Tibial artery (tissue), 4 donors: ENCODE data around the gene HDAC4.
A peak's percentile ranks its signal among the peaks of the same experiment; 100 is the strongest.

Experiments
- DNase-seq, 2 donors: peaks; one replicate each; pipeline ENCODE4 v3.0.0-alpha.2; 2019
- H3K27ac ChIP-seq, 2 donors: fragments of 200-600 bp; sonication (generic) in 1 of 2; 1 replicate in 1 of 2; 2 replicates in 1 of 2; pipeline ENCODE4 v1.5.1; 2018 to 2019; ENCODE audit warnings: mild to moderate bottlenecking in 1 of 2
- H3K27me3 ChIP-seq, 2 donors: fragments of 200-600 bp; sonication (generic) in 1 of 2; one replicate each; pipeline versions ENCODE4 v1.5.1 to v1.6.0; 2016 to 2019
- H3K36me3 ChIP-seq, 3 donors: fragments of 200-600 bp; sonication (generic) in 2 of 3; one replicate each; pipeline ENCODE4 v1.5.1; 2016 to 2019; ENCODE audit warnings: mild to moderate bottlenecking in 2 of 3
- H3K4me1 ChIP-seq, 4 donors: fragments of 200-600 bp; sonication (generic) in 2 of 4; 1 replicate in 3 of 4; 2 replicates in 1 of 4; pipeline ENCODE4 v1.5.1; 2016 to 2019
- H3K4me3 ChIP-seq, 2 donors: fragments of 200-600 bp; sonication (generic) in 1 of 2; 1 replicate in 1 of 2; 2 replicates in 1 of 2; pipeline ENCODE4 v1.5.1; 2018 to 2019; ENCODE audit warnings: mild to moderate bottlenecking in 2 of 2
- H3K9me3 ChIP-seq, 3 donors: fragments of 200-600 bp; sonication (generic) in 1 of 3; one replicate each; pipeline ENCODE4 v1.5.1; 2016 to 2019
- CTCF ChIP-seq, 2 experiments: fragments of 200-600 bp in 1 of 2; fragments of 450-650 bp in 1 of 2; IDR thresholded peaks; one replicate each; pipeline ENCODE4 v1.5.1; 2017 to 2019; ENCODE audit warnings: antibody characterized with exemption in 2 of 2, mild to moderate bottlenecking in 1 of 2, moderate library complexity in 1 of 2
- intact Hi-C: fragments of 100-400 bp; cut with DNase I; formaldehyde crosslinking; loops from one replicate; pipeline ENCODE4 v1.15.0; 2023; ENCODE audit warnings: low total_unique reads

HDAC4 gene

GRCh38 chr2:239184179-239184578 lies 216.6 kb downstream of the HDAC4 start:
- Histone ChIP-seq H3K4me3 (no peak overlapping the region), H3K4me1 (no peaks in the 10 kb centered on the region), H3K9me3 (peaks cover 0 to 6% (median 4%) of the 10 kb centered on the region in 3 donors), H3K36me3 (peaks cover 18 to 68% (median 56%) of the 10 kb centered on the region in 3 donors), H3K27me3 (no peaks in the 10 kb centered on the region), H3K27ac (no peak overlapping the region)
- no peak for DNase-seq
- TF ChIP-seq CTCF (IDR thresholded peaks at IDR 0.05), result no peak
- intact Hi-C loops, result no loop called here

- no peaks in the 10 kb centered on the region for H3K27me3 ChIP-seq
- no peak overlapping the region for H3K27ac ChIP-seq
- DNase-seq, result peak in 1 of 2 donors; percentile 17
- no peak overlapping the region for H3K4me3 ChIP-seq
- H3K4me1 ChIP-seq, result no peaks in the 10 kb centered on the region
- H3K36me3 ChIP-seq, result peaks cover 8 to 68% (median 56%) of the 10 kb centered on the region in 3 donors
- no peak for TF ChIP-seq CTCF (IDR thresholded peaks at IDR 0.05)
- no peaks in the 10 kb centered on the region for H3K9me3 ChIP-seq
- intact Hi-C loops, result no loop called here
Measured at GRCh38 chr2:239182981-239183791, 217.6 kb downstream of the HDAC4 start.

DNA sequence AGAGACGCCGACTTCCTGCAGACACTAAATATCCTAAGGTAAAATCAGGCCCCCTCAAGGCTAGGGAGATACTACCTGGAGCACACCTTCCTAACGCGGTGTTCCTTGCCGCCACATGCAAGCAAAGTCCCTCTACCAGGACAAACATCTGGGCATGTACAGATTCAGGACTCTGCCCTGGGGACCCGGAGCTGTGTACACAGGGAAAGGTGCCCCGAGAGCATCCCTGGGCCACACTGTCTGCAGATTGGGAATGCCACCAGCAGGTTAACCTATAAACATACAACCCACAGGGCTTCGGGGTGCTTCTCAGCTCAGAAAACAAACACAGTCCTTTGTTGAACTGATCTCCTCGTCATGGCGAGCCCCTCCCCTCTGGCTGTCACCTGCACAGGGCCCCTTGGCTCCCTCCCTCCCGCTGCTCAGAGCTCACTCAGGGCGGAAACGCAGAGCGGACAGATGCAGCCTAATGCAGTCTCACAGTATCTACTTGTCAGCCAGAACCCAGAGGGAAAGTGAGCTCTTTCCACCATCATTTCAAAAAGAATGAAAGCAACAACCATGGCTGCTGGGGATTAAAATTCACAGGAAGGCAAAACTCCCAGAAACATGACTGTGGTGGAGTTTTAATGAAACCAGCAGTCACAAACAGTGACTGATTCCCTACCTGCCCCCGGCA lies 218.8 kb downstream of the HDAC4 start:
- no peak overlapping the region for H3K4me3 ChIP-seq
- peak in 1 of 2 donors; percentile 10 for DNase-seq
- H3K9me3 ChIP-seq, result peaks cover 0 to 3% (median 0%) of the 10 kb centered on the region in 3 donors
- intact Hi-C loops, result no loop called here
- peaks cover 3 to 66% (median 58%) of the 10 kb centered on the region in 3 donors for H3K36me3 ChIP-seq
- TF ChIP-seq CTCF (IDR thresholded peaks at IDR 0.05), result no peak
- H3K4me1 ChIP-seq, result no peaks in the 10 kb centered on the region
- no peaks in the 10 kb centered on the region for H3K27me3 ChIP-seq
- H3K27ac ChIP-seq, result no peak overlapping the region

DNA sequence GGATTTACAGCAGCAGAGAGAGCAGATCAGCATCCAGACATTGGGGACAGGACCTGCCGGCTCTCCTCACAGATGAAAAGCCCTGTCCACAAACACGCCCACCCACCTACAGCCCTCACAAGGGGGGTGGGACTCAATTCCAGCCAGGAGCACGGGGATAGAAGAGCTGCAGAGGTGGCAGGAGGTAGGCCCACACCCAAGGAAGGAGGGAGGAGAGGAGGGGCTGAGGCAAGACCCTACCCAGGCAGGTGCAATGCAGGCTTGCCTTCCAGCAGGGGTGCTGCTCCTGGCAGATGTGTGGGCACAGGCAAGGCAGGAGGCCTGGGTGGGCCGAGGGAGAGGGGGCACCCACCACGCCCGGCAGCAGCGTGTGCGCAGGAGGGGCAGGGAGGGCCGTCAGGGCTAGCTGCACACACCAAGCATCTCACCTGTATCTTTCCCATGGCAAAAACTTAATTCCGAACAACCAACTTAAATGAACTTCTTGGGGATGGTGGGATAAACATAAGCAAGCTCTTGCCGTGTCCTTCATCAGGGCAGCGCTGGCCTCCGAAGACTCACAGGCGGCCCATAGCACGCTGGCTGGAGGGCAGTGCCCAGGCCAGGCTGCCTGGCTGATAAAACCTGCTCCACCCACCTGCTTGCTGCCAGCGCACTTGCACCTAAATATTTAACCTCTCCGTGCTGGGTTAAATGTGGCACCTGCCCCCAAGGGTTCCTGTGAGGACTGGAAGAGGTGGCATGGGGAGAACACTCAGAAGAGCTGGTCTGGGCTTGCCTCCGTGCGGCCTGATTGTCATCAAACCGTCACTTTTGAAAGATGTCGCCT lies 219.5 kb downstream of the HDAC4 start:
- peaks cover 0 to 67% (median 65%) of the 10 kb centered on the region in 3 donors for H3K36me3 ChIP-seq

More for the DNA sequence above, 219.5 kb downstream of the HDAC4 start:
- Histone ChIP-seq H3K4me1 (no peaks in the 10 kb centered on the region), H3K27me3 (no peaks in the 10 kb centered on the region), H3K27ac (no peak overlapping the region), H3K9me3 (peaks cover 0 to 7% (median 0%) of the 10 kb centered on the region in 3 donors), H3K4me3 (no peak overlapping the region)
- intact Hi-C loops, result no loop called here
- no peak for DNase-seq
- no peak for TF ChIP-seq CTCF (IDR thresholded peaks at IDR 0.05)
